C4-2B (cell line): ENCODE results near the gene C2CD5.

Source experiments
- H3K27ac ChIP-seq: fragments of 450-650 bp; 2 replicates; pipeline ENCODE4 v1.5.1; 2017
- CTCF ChIP-seq: fragments of 450-650 bp; conservative IDR thresholded peaks from 2 replicates; pipeline ENCODE4 v1.5.1; 2017; ENCODE audit warnings: mild to moderate bottlenecking
- ZFX ChIP-seq: fragments of 450-650 bp; IDR thresholded peaks from 2 replicates; pipeline ENCODE4 v1.6.1; 2017

Gene C2CD5

GRCh38 chr12:22543246-22544037 lies 900 bp downstream of the C2CD5 start:
- H3K27ac ChIP-seq = peak overlapping the region; percentile 80
- TF ChIP-seq CTCF = no peak
- TF ChIP-seq ZFX = no peak

GRCh38 chr12:22541496-22542155 lies 2.7 kb downstream of the C2CD5 start:
- TF ChIP-seq CTCF = no peak
- H3K27ac ChIP-seq = no peak overlapping the region

GRCh38 chr12:22539055-22539454 lies 5.3 kb downstream of the C2CD5 start:
- no peak for TF ChIP-seq ZFX
- TF ChIP-seq CTCF = no peak
- H3K27ac ChIP-seq = no peak overlapping the region

GRCh38 chr12:22538311-22538710 lies 6.0 kb downstream of the C2CD5 start:
- no peak overlapping the region for H3K27ac ChIP-seq
- no peak for TF ChIP-seq ZFX
- TF ChIP-seq CTCF = no peak

GRCh38 chr12:22536971-22537544 lies 7.3 kb downstream of the C2CD5 start:
- TF ChIP-seq CTCF = no peak
- TF ChIP-seq ZFX = no peak
- no peak overlapping the region for H3K27ac ChIP-seq

GRCh38 chr12:22536346-22536945 lies 7.9 kb downstream of the C2CD5 start:
- TF ChIP-seq CTCF = no peak
- TF ChIP-seq ZFX = no peak
- no peak overlapping the region for H3K27ac ChIP-seq

GRCh38 chr12:22535478-22535877 lies 8.9 kb downstream of the C2CD5 start:
- H3K27ac ChIP-seq = no peak overlapping the region
- no peak for TF ChIP-seq ZFX
- TF ChIP-seq CTCF = no peak
